ENCODE measurements around the gene ARMH3. TPM values are rescaled to one million over a fixed set of nuclear protein-coding genes. Genes with fewer than 3 reads are reported as not detected.

ARMH3 gene
- total RNA-seq, 1 experiment from 2014 or later, result 9.7 TPM

DNA sequence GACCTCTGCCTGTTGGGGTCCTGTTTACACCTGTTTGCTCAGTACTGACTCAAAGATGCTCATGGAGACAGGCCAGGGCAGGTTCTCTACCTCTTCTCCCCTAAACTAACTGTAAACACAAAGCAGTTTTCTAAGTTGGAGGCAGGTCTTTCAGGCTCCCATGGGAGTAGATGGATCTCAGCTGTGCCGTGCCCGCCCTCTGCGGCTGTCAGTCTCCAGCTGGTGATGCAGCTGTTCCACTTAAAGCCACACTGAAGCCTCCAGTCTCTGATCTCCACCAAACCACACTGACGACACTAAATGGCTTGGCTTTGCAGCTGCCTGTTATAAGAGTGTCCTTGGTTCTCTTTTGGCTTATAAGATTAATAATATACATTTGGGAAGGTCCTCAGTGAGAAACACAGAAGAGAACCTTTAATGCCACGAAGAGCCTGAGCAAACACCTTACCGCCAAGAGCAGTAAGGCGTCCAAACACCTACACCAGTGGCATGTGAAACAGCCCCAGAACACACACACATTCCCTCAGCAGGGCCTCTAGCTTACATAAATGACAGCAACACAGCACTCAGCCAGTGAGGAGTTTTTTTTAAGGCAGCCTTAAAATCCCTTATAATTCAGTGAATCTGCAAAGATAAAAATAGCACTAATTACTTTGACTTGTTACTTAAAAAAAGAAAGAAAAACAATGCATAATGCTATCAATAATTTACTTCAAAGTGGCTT lies 152.0 kb downstream of the ARMH3 start:
- Histone ChIP-seq H3K9me2 (replicated peaks; ENCODE audit: low read length) (no peaks in the 10 kb centered on the region), H3K4me3 (ENCODE audit: low read length) (no peak overlapping the region), H3F3A (ENCODE audit: low read length, unreplicated experiment) (no peaks in the 10 kb centered on the region), H3K27me3 (ENCODE audit: low read length) (no peaks in the 10 kb centered on the region), H3K9me3 (ENCODE audit: low read length) (no peaks in the 10 kb centered on the region), H3K4me1 (ENCODE audit: insufficient read depth, low read length) (no peaks in the 10 kb centered on the region), H2AFZ (ENCODE audit: low read length) (no peak overlapping the region), H3K79me2 (ENCODE audit: low read length) (no peaks in the 10 kb centered on the region), H3K9ac (ENCODE audit: low read length) (no peak overlapping the region), H3K36me3 (ENCODE audit: low read depth, low read length) (no peaks in the 10 kb centered on the region), H3K4me2 (ENCODE audit: low read length) (no peak overlapping the region), H4K20me1 (ENCODE audit: low read length) (no peaks in the 10 kb centered on the region), H3K27ac (ENCODE audit: low read length) (no peak overlapping the region)
- TF ChIP-seq CTCF (conservative IDR thresholded peaks at IDR 0.05; ENCODE audit: low read depth, low read length) (no peak), EZH2 (IDR thresholded peaks at IDR 0.05; ENCODE audit: low read length, unreplicated experiment) (no peak), EZH2phosphoT487 (IDR thresholded peaks at IDR 0.05; ENCODE audit: borderline replicate concordance, low read length) (no peak)
- DNase-seq (no peak), ATAC-seq (no peak)
- POLR2A ChIA-PET (ENCODE audit: unreplicated experiment), result no interaction called here
- BruUV-seq (replicated peaks), result no TSS peak
- CTCF ChIA-PET, result no interaction called here
- intact Hi-C loops (cut with micrococcal nuclease), result no loop called here

DNA sequence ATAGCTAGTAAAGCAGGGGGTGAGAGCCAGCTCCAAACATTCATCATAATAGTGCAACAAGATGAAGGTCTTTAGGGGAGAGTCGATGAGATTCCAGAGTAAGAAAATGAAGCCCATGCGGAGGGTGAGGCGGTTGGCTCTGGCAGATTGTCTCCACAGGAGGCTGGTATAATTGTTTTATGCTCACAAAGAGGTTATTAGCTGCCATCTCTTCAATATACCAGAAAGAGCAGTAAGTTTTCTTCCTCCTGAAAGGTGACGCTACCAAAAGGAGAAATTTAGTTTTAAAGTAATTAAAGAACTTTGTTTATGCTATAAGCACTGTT lies 153.2 kb downstream of the ARMH3 start:
- POLR2A ChIA-PET (ENCODE audit: unreplicated experiment), result interaction anchor here (0.7 kb wide), 1 partner anchor 77 kb away, joined by 3 read pairs; no protein-coding TSS in a partner anchor
- Histone ChIP-seq H3F3A (ENCODE audit: low read length, unreplicated experiment) (no peaks in the 10 kb centered on the region), H3K27me3 (ENCODE audit: low read length) (no peaks in the 10 kb centered on the region), H3K79me2 (ENCODE audit: low read length) (no peaks in the 10 kb centered on the region), H3K9me2 (replicated peaks; ENCODE audit: low read length) (no peaks in the 10 kb centered on the region), H3K36me3 (ENCODE audit: low read depth, low read length) (no peaks in the 10 kb centered on the region), H3K4me3 (ENCODE audit: low read length) (no peak overlapping the region), H3K9ac (ENCODE audit: low read length) (no peak overlapping the region), H3K9me3 (ENCODE audit: low read length) (no peaks in the 10 kb centered on the region), H3K4me1 (ENCODE audit: insufficient read depth, low read length) (0 out of 2 replicates have a peak, but pooled peaks cover 6% of the 10 kb centered on the region), H3K4me2 (ENCODE audit: low read length) (no peak overlapping the region), H4K20me1 (ENCODE audit: low read length) (no peaks in the 10 kb centered on the region), H2AFZ (ENCODE audit: low read length) (no peak overlapping the region), H3K27ac (ENCODE audit: low read length) (no peak overlapping the region)
- no peak for ATAC-seq
- TF ChIP-seq EZH2phosphoT487 (IDR thresholded peaks at IDR 0.05; ENCODE audit: borderline replicate concordance, low read length), result no peak
- no peak for TF ChIP-seq CTCF (conservative IDR thresholded peaks at IDR 0.05; ENCODE audit: low read depth, low read length)
- TF ChIP-seq EZH2 (IDR thresholded peaks at IDR 0.05; ENCODE audit: low read length, unreplicated experiment), result no peak
- BruUV-seq (replicated peaks), result no TSS peak
- intact Hi-C loops (cut with micrococcal nuclease), result no loop called here
- no peak for DNase-seq
- CTCF ChIA-PET, result no interaction called here

DNA sequence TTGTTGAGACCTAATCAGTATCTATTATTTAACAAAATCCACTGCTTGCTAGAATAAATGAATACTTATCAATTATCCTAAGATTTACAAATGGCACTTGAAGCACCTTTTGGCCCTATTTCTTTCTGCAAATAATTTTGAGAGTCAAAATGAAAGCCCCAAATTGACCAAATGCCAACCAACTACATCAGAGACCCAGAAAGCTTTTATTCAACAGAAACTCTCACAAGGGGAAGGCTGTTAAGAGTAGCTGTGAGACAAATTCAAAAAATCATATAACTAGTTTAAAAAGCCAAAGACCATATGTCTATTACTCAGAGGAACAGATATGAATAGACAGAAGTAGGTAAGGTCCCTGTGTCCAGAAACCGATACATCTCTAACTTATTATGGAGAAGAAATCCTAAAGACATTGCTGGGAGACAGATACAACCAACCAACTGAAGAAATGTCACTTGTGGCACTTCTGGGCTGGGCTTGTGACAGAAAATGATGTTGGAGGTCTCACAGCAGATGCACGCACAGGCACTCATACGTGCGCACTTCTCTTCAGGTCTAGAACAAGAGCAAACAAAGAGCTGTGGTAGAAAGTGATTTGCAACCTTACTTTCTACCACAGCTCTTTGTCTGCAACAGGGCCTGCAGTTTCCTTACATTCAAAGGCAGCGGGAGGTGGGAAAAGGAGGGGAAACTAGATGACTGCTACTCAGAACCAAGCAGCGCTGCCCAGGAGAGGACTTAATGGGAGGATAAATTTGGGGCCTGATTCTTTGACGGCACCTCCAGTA lies 153.7 kb downstream of the ARMH3 start:
- DNase-seq (no peak), ATAC-seq (no peak)
- Histone ChIP-seq H2AFZ (ENCODE audit: low read length) (no peak overlapping the region), H3K27ac (ENCODE audit: low read length) (no peak overlapping the region), H3K9me3 (ENCODE audit: low read length) (no peaks in the 10 kb centered on the region), H3K79me2 (ENCODE audit: low read length) (no peaks in the 10 kb centered on the region), H3K36me3 (ENCODE audit: low read depth, low read length) (no peaks in the 10 kb centered on the region), H3F3A (ENCODE audit: low read length, unreplicated experiment) (no peaks in the 10 kb centered on the region), H3K9ac (ENCODE audit: low read length) (no peak overlapping the region), H3K4me3 (ENCODE audit: low read length) (no peak overlapping the region), H4K20me1 (ENCODE audit: low read length) (no peaks in the 10 kb centered on the region), H3K4me2 (ENCODE audit: low read length) (no peak overlapping the region), H3K27me3 (ENCODE audit: low read length) (no peaks in the 10 kb centered on the region), H3K9me2 (replicated peaks; ENCODE audit: low read length) (no peaks in the 10 kb centered on the region), H3K4me1 (ENCODE audit: insufficient read depth, low read length) (peaks cover 10% of the 10 kb centered on the region)
- intact Hi-C loops (cut with micrococcal nuclease), result no loop called here
- ChIA-PET CTCF (no interaction called here), POLR2A (ENCODE audit: unreplicated experiment) (no interaction called here)
- no TSS peak for BruUV-seq (replicated peaks)
- TF ChIP-seq CTCF (conservative IDR thresholded peaks at IDR 0.05; ENCODE audit: low read depth, low read length) (no peak), EZH2phosphoT487 (IDR thresholded peaks at IDR 0.05; ENCODE audit: borderline replicate concordance, low read length) (no peak), EZH2 (IDR thresholded peaks at IDR 0.05; ENCODE audit: low read length, unreplicated experiment) (no peak)

Measured in PC-3 (cell line).